Measurements from ENCODE around the gene C18orf32. TPM values are rescaled to one million over a fixed set of nuclear protein-coding genes. Genes with fewer than 3 reads are reported as not detected.

Gene C18orf32
- total and polyA plus RNA-seq, 2 of the 13 experiments (the other 11 are each of a cell fraction or from before 2014, with no cell fraction given): 17.6 to 20.6 TPM

GRCh38 chr18:49524951-49525350 is 37.9 kb upstream of the C18orf32 start:
- no peak overlapping the region for H3K4me2 ChIP-seq (ENCODE audit: low read depth, low read length)
- 83% methylated on average over 1 of the region's 2 CpGs for WGBS (ENCODE audit: low lambda C conversion rate)
- no peaks in the 10 kb centered on the region for H3K9me3 ChIP-seq (ENCODE audit: low read length)
- no peak overlapping the region for H3K4me3 ChIP-seq (replicated peaks in 1 of 3; ENCODE audit: insufficient read depth in 1 of 3, low read depth in 2 of 3, low read length in 3 of 3)
- H3K36me3 ChIP-seq (replicated peaks in 1 of 2; ENCODE audit: control insufficient read depth in 1 of 2, insufficient read depth in 2 of 2, low read length in 2 of 2): no peaks in the 10 kb centered on the region
- no peaks in the 10 kb centered on the region for H3K27me3 ChIP-seq (ENCODE audit: control insufficient read depth in 1 of 2, insufficient read depth in 2 of 2, low read length in 2 of 2)
- H2AFZ ChIP-seq (ENCODE audit: low read length): no peak overlapping the region
- in situ Hi-C loops (cut with HindIII; ENCODE audit: extremely low pct_ligation_motif_present, low pct_unique_long_range_greater_than_20kb): no loop called here
- FAIRE-seq (no peak), DNase-seq (ENCODE audit: low spot score) (no peak), ATAC-seq (no peak)
- no peak overlapping the region for H3K27ac ChIP-seq (ENCODE audit: extremely low read length, insufficient read depth, low read length)
- BruUV-seq (replicated peaks): no TSS peak
- intact Hi-C loops (cut with micrococcal nuclease; ENCODE audit: unreplicated experiment): no loop called here
- H3K4me1 ChIP-seq (ENCODE audit: insufficient read depth, low read length): no peaks in the 10 kb centered on the region
- no peaks in the 10 kb centered on the region for H4K20me1 ChIP-seq (ENCODE audit: insufficient read depth, low read length)
- H3K9ac ChIP-seq (ENCODE audit: insufficient read depth, low read depth, low read length): no peak overlapping the region
- POLR2A ChIA-PET: no interaction called here
- H3K79me2 ChIP-seq (ENCODE audit: insufficient read depth, low read length): no peaks in the 10 kb centered on the region
- TF ChIP-seq ZNF784 (CRISPR knock-in tag; IDR thresholded peaks at IDR 0.05; ENCODE audit: borderline replicate concordance) (no peak), ZFP90 (CRISPR knock-in tag; IDR thresholded peaks at IDR 0.05; ENCODE audit: borderline replicate concordance) (no peak)
- CTCF ChIA-PET (ENCODE audit: low intra/inter-chr PET ratio, low total read pairs): no interaction called here

GRCh38 chr18:49524349-49524748 is 37.3 kb upstream of the C18orf32 start:
- CTCF ChIA-PET (ENCODE audit: low intra/inter-chr PET ratio, low total read pairs): no interaction called here
- BruUV-seq (replicated peaks): no TSS peak
- no peak overlapping the region for H2AFZ ChIP-seq (ENCODE audit: low read length)
- H4K20me1 ChIP-seq (ENCODE audit: insufficient read depth, low read length): no peaks in the 10 kb centered on the region
- WGBS (ENCODE audit: low lambda C conversion rate): 78% methylated on average over 2 of the region's 2 CpGs
- intact Hi-C loops (cut with micrococcal nuclease; ENCODE audit: unreplicated experiment) (no loop called here), in situ Hi-C loops (cut with HindIII; ENCODE audit: extremely low pct_ligation_motif_present, low pct_unique_long_range_greater_than_20kb) (no loop called here)
- H3K4me3 ChIP-seq (replicated peaks in 1 of 3; ENCODE audit: insufficient read depth in 1 of 3, low read depth in 2 of 3, low read length in 3 of 3): no peak overlapping the region
- H3K79me2 ChIP-seq (ENCODE audit: insufficient read depth, low read length): no peaks in the 10 kb centered on the region
- TF ChIP-seq DPF2 (CRISPR knock-in tag; IDR thresholded peaks at IDR 0.05; ENCODE audit: borderline replicate concordance, low read depth): no peak
- TF ChIP-seq KDM5A (IDR thresholded peaks at IDR 0.05; ENCODE audit: borderline replicate concordance, low read length): no peak
- no peak for TF ChIP-seq SATB2 (CRISPR knock-in tag; IDR thresholded peaks at IDR 0.05)
- no peak for TF ChIP-seq DMTF1 (CRISPR knock-in tag; IDR thresholded peaks at IDR 0.05)
- no peak for TF ChIP-seq FOXA3 (CRISPR knock-in tag; IDR thresholded peaks at IDR 0.05)
- no peak for TF ChIP-seq MAFK (conservative IDR thresholded peaks at IDR 0.05 in 1 of 2, IDR thresholded peaks at IDR 0.05 in 1 of 2; ENCODE audit: low read length in 2 of 2)
- no peak for TF ChIP-seq FUBP1 (CRISPR knock-in tag; IDR thresholded peaks at IDR 0.05; ENCODE audit: borderline replicate concordance)
- no peak for TF ChIP-seq ZNF280D (CRISPR knock-in tag; IDR thresholded peaks at IDR 0.05)
- FAIRE-seq (no peak), ATAC-seq (no peak), DNase-seq (ENCODE audit: low spot score) (no peak)
- H3K27me3 ChIP-seq (ENCODE audit: control insufficient read depth in 1 of 2, insufficient read depth in 2 of 2, low read length in 2 of 2): no peaks in the 10 kb centered on the region
- H3K9me3 ChIP-seq (ENCODE audit: low read length): no peaks in the 10 kb centered on the region
- H3K27ac ChIP-seq (ENCODE audit: extremely low read length, insufficient read depth, low read length): no peak overlapping the region
- H3K4me1 ChIP-seq (ENCODE audit: insufficient read depth, low read length): no peaks in the 10 kb centered on the region
- POLR2A ChIA-PET: no interaction called here
- H3K4me2 ChIP-seq (ENCODE audit: low read depth, low read length): no peak overlapping the region
- H3K36me3 ChIP-seq (replicated peaks in 1 of 2; ENCODE audit: control insufficient read depth in 1 of 2, insufficient read depth in 2 of 2, low read length in 2 of 2): no peaks in the 10 kb centered on the region
- H3K9ac ChIP-seq (ENCODE audit: insufficient read depth, low read depth, low read length): no peak overlapping the region

All from HepG2 (cell line).